Mucosa of descending colon (tissue), 3 donors: Measurements from ENCODE around the gene DCD. TPM values are rescaled to one million over a fixed set of nuclear protein-coding genes. Genes with fewer than 3 reads are reported as not detected.
A peak's percentile ranks its signal among the peaks of the same experiment; 100 is the strongest.

Experiments
- ATAC-seq: fragments of 200-7000 bp; cut with Tn5 transposase; one replicate; pipeline ENCODE4 v1.9.1; 2020; ENCODE audit warnings: mild to moderate bottlenecking, moderate library complexity
- DNase-seq, 3 donors: peaks; one replicate each; pipeline ENCODE4 v3.0.0-alpha.2; 2020
- H3K36me3 ChIP-seq: fragments of 200-600 bp; one replicate; pipeline ENCODE4 v1.8.0; 2021; ENCODE audit warnings: low read depth, mild to moderate bottlenecking
- H3K4me1 ChIP-seq: fragments of 200-600 bp; one replicate; pipeline ENCODE4 v1.8.0; 2021; ENCODE audit warnings: low read depth, mild to moderate bottlenecking
- H3K4me3 ChIP-seq: fragments of 200-600 bp; one replicate; pipeline ENCODE4 v1.8.0; 2021; ENCODE audit warnings: mild to moderate bottlenecking
- H3K9me3 ChIP-seq: fragments of 200-600 bp; one replicate; pipeline ENCODE4 v1.8.0; 2021; ENCODE audit warnings: mild to moderate bottlenecking
- intact Hi-C, 2 donors: fragments of 100-400 bp; cut with DNase I in 1 of 2; cut with micrococcal nuclease in 1 of 2; formaldehyde crosslinking; loops; one replicate each; pipeline versions ENCODE4 v1.11.0 to v1.11.1; 2022; cut with DNase I, micrococcal nuclease
- total RNA-seq, 3 donors: library from RNA; stranded (reverse); fragmentation: NEBNext Ultra II Directional in 2 of 3; extraction: Animal tissue kit (Norgen Biotek cat#: 25700) in 2 of 3; gene quantifications; one replicate each; pipeline versions ENCODE4 v1.2.1 to v1.2.4, GENCODE V29; 2021 to 2023
- TF ChIP-seq, protein P1 (sequence below): fragments of 200-600 bp; IDR thresholded peaks from one replicate; pipeline ENCODE4 v1.8.0; 2022; ENCODE audit warnings: antibody characterized with exemption, mild to moderate bottlenecking
- donor health status: DM: no; HTN: no; CAD: no; lungs with moderate emphysema.
- donor health status: DM: no; HTN: no; CAD: no.
- donor health status: DM: no; HTN: yes; CAD: no.

DCD gene
- total RNA-seq, 3 donors from 2014 or later, result not detected

DNA sequence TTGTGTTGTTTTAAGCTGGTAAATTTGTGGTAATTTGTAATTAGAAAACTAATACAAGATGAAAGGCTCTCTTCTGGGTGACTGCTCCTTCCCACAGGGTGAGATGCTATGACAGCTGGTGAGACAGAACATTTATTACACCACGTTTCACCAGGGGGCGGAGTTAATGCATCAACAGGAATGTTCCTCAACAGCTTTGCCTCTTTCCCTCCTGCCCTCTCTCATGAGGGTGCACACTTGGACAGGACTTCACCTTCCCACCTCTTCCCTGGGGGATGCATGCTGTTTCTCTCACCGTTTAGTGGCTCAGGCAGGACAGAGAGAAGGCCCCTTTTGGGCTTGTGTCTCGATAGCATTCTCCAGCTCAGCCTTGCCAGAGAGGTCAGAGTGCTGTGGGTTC is 46.3 kb downstream of the DCD start:
- TF ChIP-seq, protein P1, sequence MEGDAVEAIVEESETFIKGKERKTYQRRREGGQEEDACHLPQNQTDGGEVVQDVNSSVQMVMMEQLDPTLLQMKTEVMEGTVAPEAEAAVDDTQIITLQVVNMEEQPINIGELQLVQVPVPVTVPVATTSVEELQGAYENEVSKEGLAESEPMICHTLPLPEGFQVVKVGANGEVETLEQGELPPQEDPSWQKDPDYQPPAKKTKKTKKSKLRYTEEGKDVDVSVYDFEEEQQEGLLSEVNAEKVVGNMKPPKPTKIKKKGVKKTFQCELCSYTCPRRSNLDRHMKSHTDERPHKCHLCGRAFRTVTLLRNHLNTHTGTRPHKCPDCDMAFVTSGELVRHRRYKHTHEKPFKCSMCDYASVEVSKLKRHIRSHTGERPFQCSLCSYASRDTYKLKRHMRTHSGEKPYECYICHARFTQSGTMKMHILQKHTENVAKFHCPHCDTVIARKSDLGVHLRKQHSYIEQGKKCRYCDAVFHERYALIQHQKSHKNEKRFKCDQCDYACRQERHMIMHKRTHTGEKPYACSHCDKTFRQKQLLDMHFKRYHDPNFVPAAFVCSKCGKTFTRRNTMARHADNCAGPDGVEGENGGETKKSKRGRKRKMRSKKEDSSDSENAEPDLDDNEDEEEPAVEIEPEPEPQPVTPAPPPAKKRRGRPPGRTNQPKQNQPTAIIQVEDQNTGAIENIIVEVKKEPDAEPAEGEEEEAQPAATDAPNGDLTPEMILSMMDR, result no peak
- DNase-seq (no peak), ATAC-seq (no peak)
- intact Hi-C loops, result no loop called here
- Histone ChIP-seq H3K4me1 (no peaks in the 10 kb centered on the region), H3K9me3 (no peaks in the 10 kb centered on the region), H3K4me3 (no peak overlapping the region), H3K36me3 (no peaks in the 10 kb centered on the region)

GRCh38 chr12:54598970-54599369 is 49.2 kb downstream of the DCD start:
- ATAC-seq (no peak), DNase-seq (no peak)
- no peaks in the 10 kb centered on the region for H3K4me1 ChIP-seq
- H3K9me3 ChIP-seq, result no peaks in the 10 kb centered on the region
- TF ChIP-seq, protein P1, result no peak
- intact Hi-C loops, result no loop called here
- no peaks in the 10 kb centered on the region for H3K36me3 ChIP-seq
- H3K4me3 ChIP-seq, result no peak overlapping the region

GRCh38 chr12:54596526-54596946 is 51.6 kb downstream of the DCD start:
- Histone ChIP-seq H3K4me1 (no peaks in the 10 kb centered on the region), H3K9me3 (no peaks in the 10 kb centered on the region), H3K36me3 (no peaks in the 10 kb centered on the region), H3K4me3 (no peak overlapping the region)
- TF ChIP-seq, protein P1, result peak; percentile 66
- intact Hi-C loops, result no loop called here
- ATAC-seq, result peak; percentile 65
- DNase-seq, result peak in 2 of 3 donors; percentile 64 to 82

DNA sequence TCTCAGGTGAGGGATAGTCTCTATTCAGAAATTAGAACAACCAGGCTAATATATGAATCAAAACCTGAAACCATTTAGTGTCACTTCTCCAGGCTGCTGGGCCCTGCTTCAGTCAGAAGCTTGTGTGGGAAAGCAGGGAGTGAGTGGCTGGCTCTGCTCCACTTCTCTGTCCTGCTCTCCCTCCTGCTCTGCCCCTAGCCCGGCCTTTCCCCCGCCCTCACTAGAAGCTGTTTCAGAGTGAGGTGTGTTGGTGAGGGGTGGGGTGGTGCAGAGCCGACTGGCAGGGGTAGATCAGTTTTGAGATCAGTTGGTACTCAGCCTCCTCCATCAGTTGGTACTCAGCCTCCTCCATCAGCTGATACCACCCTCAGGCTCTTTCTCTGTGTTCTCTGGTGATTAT is 52.7 kb downstream of the DCD start:
- TF ChIP-seq, protein P1, result no peak
- ATAC-seq, result no peak
- no peaks in the 10 kb centered on the region for H3K9me3 ChIP-seq
- no peak for DNase-seq
- H3K36me3 ChIP-seq, result no peaks in the 10 kb centered on the region
- no peaks in the 10 kb centered on the region for H3K4me1 ChIP-seq
- no peak overlapping the region for H3K4me3 ChIP-seq
- intact Hi-C loops, result no loop called here

Other genes starting within 250 kb of the DCD start
- 100 to 1,000 TPM in 1 of 3 donors, 10 to 100 TPM in 1, 1 to 10 TPM in 1; 8.0 to 201 (median 61.8) TPM for gene ITGA5, start 229.1 kb downstream of the DCD start, total RNA-seq
- gene GTSF1, start 174.8 kb downstream of the DCD start, total RNA-seq, result not detected
- gene NCKAP1L, start 150.6 kb downstream of the DCD start, total RNA-seq, result 10 to 100 TPM in 2 of 3 donors, 1 to 10 TPM in 1; 7.1 to 21.2 (median 20.1) TPM
- 1 to 10 TPM in 2 of 3 donors, under 1 TPM in 1; 0.35 to 4.0 (median 2.2) TPM for gene PDE1B, start 98.8 kb downstream of the DCD start, total RNA-seq
- gene PPP1R1A, start 59.7 kb downstream of the DCD start, total RNA-seq, result 10 to 100 TPM in 1 of 3 donors, under 1 TPM in 2; 0.52 to 30.0 (median 0.75) TPM
- gene LACRT, start 13.5 kb downstream of the DCD start, total RNA-seq, result not detected
- gene MUCL1, start 206.2 kb upstream of the DCD start, total RNA-seq, result not detected